Common myeloid progenitor, CD34-positive (primary cell): ENCODE measurements around the gene AP5M1.
"Not testable (repeated sequence)": the region's sequence is repeated elsewhere in the genome, so short reads cannot be mapped to it uniquely, and the experiment has no call there.

Experiments used
- CTCF ChIA-PET: fragments of 350-600 bp; sonication (Branson Sonifier 250); formaldehyde crosslinking; loops from one replicate; lab custom pipeline; 2021; ENCODE audit warnings: antibody characterized with exemption; lab: Charles Lee
- POLR2A ChIA-PET: fragments of 350-600 bp; sonication (Branson Sonifier 250); formaldehyde crosslinking; loops from one replicate; lab custom pipeline; 2021; ENCODE audit warnings: antibody characterized with exemption; lab: Charles Lee
- DNase-seq, 3 donors: peaks; one replicate each; pipeline versions ENCODE4 v3.0.0 to v3.0.0-alpha.2; 2013
- H3K27ac ChIP-seq, 2 experiments: 1 replicate in 1 of 2; 2 replicates in 1 of 2; pipeline ENCODE4 v1.7.0; 2013; ENCODE audit warnings: inconsistent platforms in 2 of 2, low read length in 2 of 2, mild to moderate bottlenecking in 2 of 2, low read depth in 1 of 2, moderate library complexity in 1 of 2; ENCODE audit not compliant: severe bottlenecking in 2 of 2, insufficient read depth in 1 of 2, poor library complexity in 1 of 2
- H3K27me3 ChIP-seq, 5 experiments: replicated peaks in 2 of 5; 1 replicate in 3 of 5; 2 replicates in 2 of 5; pipeline versions ENCODE4 v1.6.1 to v1.7.0; 2013; ENCODE audit warnings: low read length in 4 of 5, mild to moderate bottlenecking in 2 of 5, moderate library complexity in 2 of 5, inconsistent platforms in 1 of 5; ENCODE audit not compliant: insufficient read depth in 5 of 5, control insufficient read depth in 4 of 5
- H3K36me3 ChIP-seq, 4 experiments: 1 replicate in 2 of 4; 2 replicates in 2 of 4; pipeline versions ENCODE4 v1.6.1 to v1.7.0; 2013; ENCODE audit warnings: low read length in 3 of 4, control low read depth in 1 of 4, mild to moderate bottlenecking in 1 of 4; ENCODE audit not compliant: control insufficient read depth in 4 of 4, insufficient read depth in 4 of 4
- H3K4me1 ChIP-seq, 4 experiments: 1 replicate in 3 of 4; 2 replicates in 1 of 4; pipeline versions ENCODE4 v1.6.1 to v1.7.1; 2013; ENCODE audit warnings: low read length in 3 of 4, mild to moderate bottlenecking in 3 of 4, control low read depth in 1 of 4, inconsistent platforms in 1 of 4, moderate library complexity in 1 of 4; ENCODE audit not compliant: control insufficient read depth in 4 of 4, insufficient read depth in 4 of 4; ENCODE audit errors: control extremely low read depth in 1 of 4
- H3K4me3 ChIP-seq, 7 experiments: 1 replicate in 4 of 7; 2 replicates in 3 of 7; pipeline versions ENCODE4 v1.5.1 to v1.7.0; 2013; ENCODE audit warnings: mild to moderate bottlenecking in 7 of 7, low read length in 6 of 7, moderate library complexity in 6 of 7, inconsistent platforms in 2 of 7, low read depth in 2 of 7, control low read depth in 1 of 7; ENCODE audit not compliant: insufficient read depth in 4 of 7, control insufficient read depth in 1 of 7; ENCODE audit errors: extremely low read depth in 1 of 7
- H3K9me3 ChIP-seq, 5 experiments: 1 replicate in 4 of 5; 2 replicates in 1 of 5; pipeline versions ENCODE4 v1.6.1 to v1.7.1; 2013; ENCODE audit warnings: low read length in 4 of 5, mild to moderate bottlenecking in 2 of 5, inconsistent platforms in 1 of 5, low read depth in 1 of 5, moderate library complexity in 1 of 5; ENCODE audit not compliant: control insufficient read depth in 4 of 5, insufficient read depth in 2 of 5; ENCODE audit errors: control extremely low read depth in 1 of 5
- WGBS: methylation state at CpG from one replicate; pipeline ENCODE4 v1.1.5; 2013; ENCODE audit not compliant: insufficient coverage; 5-methylcytosine and 5-hydroxymethylcytosine counted together

Gene AP5M1

GRCh38 chr14:57243320-57243719, 25.5 kb upstream of the AP5M1 start:
- DNase-seq: no peak
- ChIA-PET POLR2A (interaction anchor here (0.6 kb wide), 1 partner anchor 975 kb away, joined by 3 read pairs; no protein-coding TSS in a partner anchor), CTCF (no interaction called here)

DNA sequence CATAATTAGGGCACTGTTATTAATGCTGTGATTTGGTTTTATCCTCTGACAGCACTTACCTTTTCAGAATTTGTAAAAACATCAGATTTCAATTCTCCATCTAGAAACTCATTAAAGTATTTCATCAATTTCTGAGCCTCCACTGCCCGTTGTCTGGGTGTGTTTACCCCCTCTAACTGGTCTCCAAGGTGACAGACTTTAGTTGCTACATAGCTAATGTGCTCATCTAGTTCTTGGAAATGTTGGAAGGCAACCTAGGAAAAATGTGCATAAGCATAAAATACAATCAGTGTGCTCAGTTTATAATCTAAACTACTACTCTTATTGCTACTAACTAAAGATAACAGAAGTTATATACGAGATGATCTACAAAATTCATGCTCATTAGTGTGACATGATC, 24.7 kb upstream of the AP5M1 start:
- Histone ChIP-seq H3K27me3 (no peaks in the 10 kb centered on the region), H3K4me3 (no peak overlapping the region), H3K36me3 (peaks cover 2 to 14% (median 6%) of the 10 kb centered on the region in 4 experiments), H3K4me1 (no peaks in the 10 kb centered on the region), H3K27ac (no peak overlapping the region), H3K9me3 (no peaks in the 10 kb centered on the region)
- ChIA-PET POLR2A (no interaction called here), CTCF (interaction anchor here (2.0 kb wide), 1 partner anchor 24 kb away, joined by 4 read pairs; the partner anchor contains the start of genes AP5M1 and EXOC5)
- DNase-seq: no peak
- WGBS: 100% methylated on average over 1 of the region's 2 CpGs

More at GRCh38 chr14:57243320-57243719, 25.5 kb upstream of the AP5M1 start:
- Histone ChIP-seq H3K27ac (no peak overlapping the region), H3K27me3 (no peaks in the 10 kb centered on the region), H3K4me3 (no peak overlapping the region), H3K4me1 (no peaks in the 10 kb centered on the region), H3K9me3 (no peaks in the 10 kb centered on the region), H3K36me3 (peaks cover 2 to 14% (median 7%) of the 10 kb centered on the region in 4 experiments)

- Histone ChIP-seq H3K27ac (no peak overlapping the region), H3K9me3 (no peaks in the 10 kb centered on the region), H3K4me3 (no peak overlapping the region), H3K27me3 (no peaks in the 10 kb centered on the region), H3K36me3 (peaks cover 2 to 14% (median 5%) of the 10 kb centered on the region in 4 experiments), H3K4me1 (no peaks in the 10 kb centered on the region)
- no peak for DNase-seq
- ChIA-PET CTCF (interaction anchor here (2.0 kb wide), 1 partner anchor 22 kb away, joined by 4 read pairs; the partner anchor contains the start of genes AP5M1 and EXOC5), POLR2A (no interaction called here)
- WGBS: 95% methylated on average over 2 of the region's 2 CpGs
Measured at GRCh38 chr14:57245941-57246340, 22.8 kb upstream of the AP5M1 start.

- ChIA-PET CTCF (no interaction called here), POLR2A (no interaction called here)
- no peaks in the 10 kb centered on the region for H3K9me3 ChIP-seq
- no peak overlapping the region for H3K27ac ChIP-seq
- H3K27me3 ChIP-seq: no peaks in the 10 kb centered on the region
- DNase-seq: no peak
- peaks cover 2 to 10% (median 4%) of the 10 kb centered on the region in 4 experiments for H3K36me3 ChIP-seq
- WGBS: no CpG with 5 or more reads among the region's 2 CpGs
- H3K4me3 ChIP-seq: no peak overlapping the region
- no peaks in the 10 kb centered on the region for H3K4me1 ChIP-seq
Measured at GRCh38 chr14:57246933-57247657, 21.7 kb upstream of the AP5M1 start.

GRCh38 chr14:57254884-57255283, 13.9 kb upstream of the AP5M1 start:
- H3K4me1 ChIP-seq: no peaks in the 10 kb centered on the region
- ChIA-PET POLR2A (no interaction called here), CTCF (interaction anchor here (1.1 to 1.5 kb wide), 2 partner anchors 11 to 18 kb away, joined by 3 read pairs; no protein-coding TSS in a partner anchor)
- H3K36me3 ChIP-seq: peaks cover 2 to 7% (median 5%) of the 10 kb centered on the region in 4 experiments
- DNase-seq: no peak
- H3K27me3 ChIP-seq: no peaks in the 10 kb centered on the region
- no peak overlapping the region for H3K27ac ChIP-seq
- H3K9me3 ChIP-seq: peaks cover 0 to 1% (median 0%) of the 10 kb centered on the region in 5 experiments
- no peak overlapping the region for H3K4me3 ChIP-seq

GRCh38 chr14:57258221-57258620, 10.6 kb upstream of the AP5M1 start:
- DNase-seq, H3K4me1 ChIP-seq, H3K36me3 ChIP-seq, H3K4me3 ChIP-seq, H3K9me3 ChIP-seq, POLR2A ChIA-PET, H3K27me3 ChIP-seq, H3K27ac ChIP-seq: not testable (repeated sequence)
- CTCF ChIA-PET: interaction anchor here (2.0 kb wide), 1 partner anchor 20 kb away, joined by 4 read pairs; no protein-coding TSS in a partner anchor
- no CpG with 5 or more reads among the region's 2 CpGs for WGBS

DNA sequence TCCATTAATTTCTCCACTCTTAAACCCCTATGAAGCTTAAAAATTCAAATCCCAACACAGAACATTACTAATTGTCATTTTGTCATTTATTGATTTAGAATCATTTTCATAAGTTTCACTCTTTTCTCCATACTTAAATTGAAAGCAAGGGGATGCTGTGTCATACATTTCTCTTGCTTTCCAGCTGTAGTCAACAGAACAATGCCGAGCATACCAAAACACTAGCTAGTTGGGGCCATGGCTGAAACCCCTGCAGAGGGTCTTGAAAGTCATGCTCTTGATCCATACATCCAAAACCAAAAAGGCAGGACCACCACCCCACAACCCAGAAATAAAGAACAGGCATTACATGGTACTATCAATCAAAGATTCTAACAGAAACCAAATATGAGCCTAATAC, 9.1 kb upstream of the AP5M1 start:
- H3K27me3 ChIP-seq: no peaks in the 10 kb centered on the region
- 90% methylated on average over 1 of the region's 1 CpG for WGBS
- no peak overlapping the region for H3K4me3 ChIP-seq
- no peak overlapping the region for H3K27ac ChIP-seq
- DNase-seq: no peak
- peaks cover 2 to 7% (median 4%) of the 10 kb centered on the region in 4 experiments for H3K36me3 ChIP-seq
- CTCF ChIA-PET: no interaction called here
- peaks cover 0 to 1% (median 0%) of the 10 kb centered on the region in 5 experiments for H3K9me3 ChIP-seq
- POLR2A ChIA-PET: no interaction called here
- H3K4me1 ChIP-seq: no peaks in the 10 kb centered on the region
